ENCODE data around the gene OR10V1. TPM values are rescaled to one million over a fixed set of nuclear protein-coding genes. Genes with fewer than 3 reads are reported as not detected.

Gene OR10V1
- total and polyA plus RNA-seq, 9 of the 15 experiments (the other 6 are each of a cell fraction or from before 2014, with no cell fraction given): not detected

GRCh38 chr11:59754859-59755700 is 41.4 kb upstream of the OR10V1 start, which contains the start of gene STX3 (continued):
- no peak for TF ChIP-seq MXD1 (CRISPR knock-in tag; IDR thresholded peaks at IDR 0.05; ENCODE audit: borderline replicate concordance, poor library complexity, severe bottlenecking)
- TF ChIP-seq, protein P1, sequence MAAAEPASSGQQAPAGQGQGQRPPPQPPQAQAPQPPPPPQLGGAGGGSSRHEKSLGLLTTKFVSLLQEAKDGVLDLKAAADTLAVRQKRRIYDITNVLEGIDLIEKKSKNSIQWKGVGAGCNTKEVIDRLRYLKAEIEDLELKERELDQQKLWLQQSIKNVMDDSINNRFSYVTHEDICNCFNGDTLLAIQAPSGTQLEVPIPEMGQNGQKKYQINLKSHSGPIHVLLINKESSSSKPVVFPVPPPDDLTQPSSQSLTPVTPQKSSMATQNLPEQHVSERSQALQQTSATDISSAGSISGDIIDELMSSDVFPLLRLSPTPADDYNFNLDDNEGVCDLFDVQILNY (CRISPR knock-in tag; IDR thresholded peaks at IDR 0.05): no peak
- TF ChIP-seq, protein P2, sequence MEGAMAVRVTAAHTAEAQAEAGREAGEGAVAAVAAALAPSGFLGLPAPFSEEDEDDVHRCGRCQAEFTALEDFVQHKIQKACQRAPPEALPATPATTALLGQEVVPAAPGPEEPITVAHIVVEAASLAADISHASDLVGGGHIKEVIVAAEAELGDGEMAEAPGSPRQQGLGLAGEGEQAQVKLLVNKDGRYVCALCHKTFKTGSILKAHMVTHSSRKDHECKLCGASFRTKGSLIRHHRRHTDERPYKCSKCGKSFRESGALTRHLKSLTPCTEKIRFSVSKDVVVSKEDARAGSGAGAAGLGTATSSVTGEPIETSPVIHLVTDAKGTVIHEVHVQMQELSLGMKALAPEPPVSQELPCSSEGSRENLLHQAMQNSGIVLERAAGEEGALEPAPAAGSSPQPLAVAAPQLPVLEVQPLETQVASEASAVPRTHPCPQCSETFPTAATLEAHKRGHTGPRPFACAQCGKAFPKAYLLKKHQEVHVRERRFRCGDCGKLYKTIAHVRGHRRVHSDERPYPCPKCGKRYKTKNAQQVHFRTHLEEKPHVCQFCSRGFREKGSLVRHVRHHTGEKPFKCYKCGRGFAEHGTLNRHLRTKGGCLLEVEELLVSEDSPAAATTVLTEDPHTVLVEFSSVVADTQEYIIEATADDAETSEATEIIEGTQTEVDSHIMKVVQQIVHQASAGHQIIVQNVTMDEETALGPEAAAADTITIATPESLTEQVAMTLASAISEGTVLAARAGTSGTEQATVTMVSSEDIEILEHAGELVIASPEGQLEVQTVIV (CRISPR knock-in tag; IDR thresholded peaks at IDR 0.05; ENCODE audit: borderline replicate concordance): no peak
- TF ChIP-seq, protein P3, sequence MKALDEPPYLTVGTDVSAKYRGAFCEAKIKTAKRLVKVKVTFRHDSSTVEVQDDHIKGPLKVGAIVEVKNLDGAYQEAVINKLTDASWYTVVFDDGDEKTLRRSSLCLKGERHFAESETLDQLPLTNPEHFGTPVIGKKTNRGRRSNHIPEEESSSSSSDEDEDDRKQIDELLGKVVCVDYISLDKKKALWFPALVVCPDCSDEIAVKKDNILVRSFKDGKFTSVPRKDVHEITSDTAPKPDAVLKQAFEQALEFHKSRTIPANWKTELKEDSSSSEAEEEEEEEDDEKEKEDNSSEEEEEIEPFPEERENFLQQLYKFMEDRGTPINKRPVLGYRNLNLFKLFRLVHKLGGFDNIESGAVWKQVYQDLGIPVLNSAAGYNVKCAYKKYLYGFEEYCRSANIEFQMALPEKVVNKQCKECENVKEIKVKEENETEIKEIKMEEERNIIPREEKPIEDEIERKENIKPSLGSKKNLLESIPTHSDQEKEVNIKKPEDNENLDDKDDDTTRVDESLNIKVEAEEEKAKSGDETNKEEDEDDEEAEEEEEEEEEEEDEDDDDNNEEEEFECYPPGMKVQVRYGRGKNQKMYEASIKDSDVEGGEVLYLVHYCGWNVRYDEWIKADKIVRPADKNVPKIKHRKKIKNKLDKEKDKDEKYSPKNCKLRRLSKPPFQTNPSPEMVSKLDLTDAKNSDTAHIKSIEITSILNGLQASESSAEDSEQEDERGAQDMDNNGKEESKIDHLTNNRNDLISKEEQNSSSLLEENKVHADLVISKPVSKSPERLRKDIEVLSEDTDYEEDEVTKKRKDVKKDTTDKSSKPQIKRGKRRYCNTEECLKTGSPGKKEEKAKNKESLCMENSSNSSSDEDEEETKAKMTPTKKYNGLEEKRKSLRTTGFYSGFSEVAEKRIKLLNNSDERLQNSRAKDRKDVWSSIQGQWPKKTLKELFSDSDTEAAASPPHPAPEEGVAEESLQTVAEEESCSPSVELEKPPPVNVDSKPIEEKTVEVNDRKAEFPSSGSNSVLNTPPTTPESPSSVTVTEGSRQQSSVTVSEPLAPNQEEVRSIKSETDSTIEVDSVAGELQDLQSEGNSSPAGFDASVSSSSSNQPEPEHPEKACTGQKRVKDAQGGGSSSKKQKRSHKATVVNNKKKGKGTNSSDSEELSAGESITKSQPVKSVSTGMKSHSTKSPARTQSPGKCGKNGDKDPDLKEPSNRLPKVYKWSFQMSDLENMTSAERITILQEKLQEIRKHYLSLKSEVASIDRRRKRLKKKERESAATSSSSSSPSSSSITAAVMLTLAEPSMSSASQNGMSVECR (CRISPR knock-in tag; IDR thresholded peaks at IDR 0.05): no peak; the same call in 1 of the 2 replicates
- no peak for TF ChIP-seq ELF1 (tag; IDR thresholded peaks at IDR 0.05)
- TF ChIP-seq SRSF3 (IDR thresholded peaks at IDR 0.05; ENCODE audit: insufficient read depth, low read length): no peak
- TF ChIP-seq CREB1 (IDR thresholded peaks at IDR 0.05): no peak; the same call in 1 of the 2 replicates
- TF ChIP-seq CREB1 (CRISPR knock-in tag; IDR thresholded peaks at IDR 0.05): no peak
- no peak for TF ChIP-seq ZBTB11 (CRISPR knock-in tag; IDR thresholded peaks at IDR 0.05)
